ENCODE results near the gene PRKAG2. TPM values are rescaled to one million over a fixed set of nuclear protein-coding genes. Genes with fewer than 3 reads are reported as not detected.

Gene PRKAG2
- total and polyA plus RNA-seq, 12 donors = 3.8 to 17.3 (median 10.9) TPM

DNA sequence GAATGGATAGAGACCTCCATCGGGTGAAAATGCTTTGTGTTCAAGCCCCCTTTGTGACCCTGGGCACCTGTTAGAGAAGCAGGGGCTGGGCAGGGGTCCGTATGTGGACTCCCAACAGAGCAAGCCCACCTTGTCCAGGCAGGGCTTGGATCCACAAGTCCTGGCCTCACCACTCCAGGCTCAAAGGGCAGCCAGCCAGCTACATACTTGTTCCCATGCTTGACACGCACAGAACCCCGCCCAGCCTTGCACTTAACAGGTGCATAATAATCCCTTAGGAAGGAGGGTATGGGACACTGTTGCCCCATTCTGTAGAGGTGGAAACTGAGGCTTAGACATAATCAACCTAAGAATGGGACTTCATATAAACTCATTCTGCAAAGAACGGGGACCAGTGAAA, 160.6 kb downstream of the PRKAG2 start:
- no peak for TF ChIP-seq CTCF (IDR thresholded peaks at IDR 0.05)
- TF ChIP-seq POLR2A (IDR thresholded peaks at IDR 0.05) = no peak
- Histone ChIP-seq H3K4me3 (no peak overlapping the region), H3K27me3 (no peaks in the 10 kb centered on the region), H3K4me1 (replicated peaks in 1 of 2) (peaks cover 0 to 3% of the 10 kb centered on the region in 2 donors), H3K27ac (no peak overlapping the region), H3K36me3 (replicated peaks in 1 of 2) (no peaks in the 10 kb centered on the region), H3K9me3 (replicated peaks in 1 of 3) (no peaks in the 10 kb centered on the region)
- WGBS, 4 donors = 65 to 85% (median 80%) methylated on average over 2 to 5 of the region's 5 CpGs
- DNase-seq = no peak
- intact Hi-C loops (cut with DNase I) = no loop called here

DNA sequence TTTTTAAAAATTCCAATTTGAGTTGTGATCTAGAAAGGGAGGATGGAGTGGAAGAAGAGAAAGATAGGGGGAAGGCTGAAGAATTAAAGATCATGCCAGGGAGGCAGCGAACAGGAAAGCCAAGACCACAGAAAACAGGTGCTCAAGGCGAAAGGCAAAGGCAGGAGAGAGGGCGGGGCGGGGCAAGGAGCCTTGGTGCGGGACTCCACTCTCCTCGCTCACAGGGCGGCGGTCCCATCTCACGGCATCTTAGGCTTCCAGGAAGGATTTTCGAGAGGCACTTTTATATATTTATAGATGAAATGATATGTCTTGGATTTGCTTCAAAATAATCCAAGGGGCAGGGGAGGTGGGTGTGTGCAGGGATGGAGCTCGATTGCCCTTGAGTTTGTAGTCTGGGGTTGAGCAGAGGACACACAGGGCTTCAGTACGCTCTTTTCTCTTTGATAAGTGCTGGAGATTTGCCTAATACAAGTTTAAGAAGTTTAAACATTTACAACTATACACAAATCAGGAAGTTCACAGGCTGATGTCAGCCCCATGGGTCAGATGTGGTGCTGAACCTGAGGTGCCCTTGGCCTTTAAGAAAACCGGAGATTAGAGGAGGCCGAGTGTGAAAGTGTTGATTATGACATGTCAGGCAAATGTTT, 161.1 kb downstream of the PRKAG2 start:
- WGBS, 4 donors = 70 to 78% (median 75%) methylated on average over 14 of the region's 14 CpGs
- Histone ChIP-seq H3K36me3 (replicated peaks in 1 of 2) (no peaks in the 10 kb centered on the region), H3K4me1 (replicated peaks in 1 of 2) (no peaks in the 10 kb centered on the region), H3K27me3 (no peaks in the 10 kb centered on the region), H3K27ac (no peak overlapping the region), H3K4me3 (no peak overlapping the region), H3K9me3 (replicated peaks in 1 of 3) (no peaks in the 10 kb centered on the region)
- intact Hi-C loops (cut with DNase I) = no loop called here
- TF ChIP-seq POLR2A (IDR thresholded peaks at IDR 0.05) (no peak), CTCF (IDR thresholded peaks at IDR 0.05) (no peak)
- DNase-seq = no peak

DNA sequence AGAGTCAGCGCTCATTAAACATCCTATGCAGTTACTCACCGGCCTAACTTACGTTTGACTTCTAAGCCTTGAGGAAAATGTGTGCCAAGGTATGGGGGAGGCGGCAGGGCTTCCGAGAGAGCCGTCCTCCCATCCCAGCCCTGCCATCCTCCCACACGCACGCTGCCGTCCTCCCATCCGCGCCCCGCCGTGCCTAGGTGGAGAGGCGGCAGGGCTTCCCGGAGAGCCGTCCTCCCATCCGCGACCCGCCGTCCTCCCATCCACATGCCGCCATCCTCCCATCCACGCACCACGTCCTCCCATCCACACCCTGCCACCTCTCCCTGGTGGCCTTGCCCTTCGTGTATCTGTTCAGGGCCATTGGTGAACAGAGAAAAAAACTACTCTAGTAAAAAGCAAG, 162.7 kb downstream of the PRKAG2 start:
- no peaks in the 10 kb centered on the region for H3K9me3 ChIP-seq (replicated peaks in 1 of 3)
- no peaks in the 10 kb centered on the region for H3K36me3 ChIP-seq (replicated peaks in 1 of 2)
- no peak overlapping the region for H3K4me3 ChIP-seq
- no peak for DNase-seq
- no peaks in the 10 kb centered on the region for H3K27me3 ChIP-seq
- intact Hi-C loops (cut with DNase I) = no loop called here
- no peaks in the 10 kb centered on the region for H3K4me1 ChIP-seq (replicated peaks in 1 of 2)
- TF ChIP-seq CTCF (IDR thresholded peaks at IDR 0.05) (no peak), POLR2A (IDR thresholded peaks at IDR 0.05) (no peak)
- 88 to 93% (median 90%) methylated on average over 20 to 24 of the region's 24 CpGs for WGBS, 4 donors
- H3K27ac ChIP-seq = no peak overlapping the region

- Histone ChIP-seq H3K27me3 (no peaks in the 10 kb centered on the region), H3K9me3 (replicated peaks in 1 of 3) (no peaks in the 10 kb centered on the region), H3K4me3 (no peak overlapping the region), H3K4me1 (replicated peaks in 1 of 2) (no peaks in the 10 kb centered on the region), H3K36me3 (replicated peaks in 1 of 2) (no peaks in the 10 kb centered on the region), H3K27ac (no peak overlapping the region)
- DNase-seq = no peak
- WGBS, 4 donors = 82 to 90% (median 85%) methylated on average over 7 of the region's 7 CpGs
- TF ChIP-seq CTCF (IDR thresholded peaks at IDR 0.05) (no peak), POLR2A (IDR thresholded peaks at IDR 0.05) (no peak)
- intact Hi-C loops (cut with DNase I) = no loop called here
Measured at GRCh38 chr7:151712810-151713125, 164.1 kb downstream of the PRKAG2 start.
